ENCODE data around the gene ACOT8.

GRCh38 chr20:45857882-45858216, 657 bp upstream of the ACOT8 start:
- no peak for TF ChIP-seq TAF1 (IDR thresholded peaks at IDR 0.05; ENCODE audit: borderline replicate concordance, insufficient read depth, low read length)
- no peak for TF ChIP-seq POLR2AphosphoS5 (IDR thresholded peaks at IDR 0.05; ENCODE audit: low read depth, low read length)

Data from PFSK-1 (cell line).